Ishikawa (cell line): Measurements from ENCODE around the gene ZNF628.

Experiments
- CEBPB ChIP-seq: IDR thresholded peaks from 2 replicates; pipeline ENCODE4 v1.6.1; 2012
- CREB1 ChIP-seq: IDR thresholded peaks from 2 replicates; pipeline ENCODE4 v1.6.1; 2012; ENCODE audit warnings: low read depth
- EGR1 ChIP-seq: IDR thresholded peaks from 2 replicates; pipeline ENCODE4 v1.6.1; 2012
- EP300 ChIP-seq: IDR thresholded peaks from 2 replicates; pipeline ENCODE4 v1.6.1; 2012; ENCODE audit warnings: borderline replicate concordance
- FOXM1 ChIP-seq: IDR thresholded peaks from 2 replicates; pipeline ENCODE4 v1.6.1; 2012; ENCODE audit warnings: low read depth, borderline replicate concordance
- NFIC ChIP-seq: IDR thresholded peaks from 2 replicates; pipeline ENCODE4 v1.6.1; 2012
- RAD21 ChIP-seq: IDR thresholded peaks from 2 replicates; pipeline ENCODE4 v1.6.1; 2012; ENCODE audit warnings: low read depth
- TAF1 ChIP-seq: IDR thresholded peaks from 2 replicates; pipeline ENCODE4 v1.6.1; 2012; ENCODE audit warnings: low read depth, mild to moderate bottlenecking
- TCF12 ChIP-seq: IDR thresholded peaks from 2 replicates; pipeline ENCODE4 v1.6.1; 2012; ENCODE audit warnings: low read depth
- TEAD4 ChIP-seq: IDR thresholded peaks from 2 replicates; pipeline ENCODE4 v1.6.1; 2012
- YY1 ChIP-seq: IDR thresholded peaks from 2 replicates; pipeline ENCODE4 v1.6.1; 2012; ENCODE audit warnings: low read depth
- ZBTB7A ChIP-seq: IDR thresholded peaks from 2 replicates; pipeline ENCODE4 v1.6.1; 2012; ENCODE audit warnings: low read depth
- TF ChIP-seq, protein P1 (sequence below): IDR thresholded peaks from 2 replicates; pipeline ENCODE4 v1.6.1; 2012
- TF ChIP-seq, protein P2 (sequence below): IDR thresholded peaks from 2 replicates; pipeline ENCODE4 v1.6.1; 2012; ENCODE audit warnings: low read depth, mild to moderate bottlenecking
- TF ChIP-seq, protein P3 (sequence below): IDR thresholded peaks from 2 replicates; pipeline ENCODE4 v1.6.1; 2012

ZNF628 gene

DNA sequence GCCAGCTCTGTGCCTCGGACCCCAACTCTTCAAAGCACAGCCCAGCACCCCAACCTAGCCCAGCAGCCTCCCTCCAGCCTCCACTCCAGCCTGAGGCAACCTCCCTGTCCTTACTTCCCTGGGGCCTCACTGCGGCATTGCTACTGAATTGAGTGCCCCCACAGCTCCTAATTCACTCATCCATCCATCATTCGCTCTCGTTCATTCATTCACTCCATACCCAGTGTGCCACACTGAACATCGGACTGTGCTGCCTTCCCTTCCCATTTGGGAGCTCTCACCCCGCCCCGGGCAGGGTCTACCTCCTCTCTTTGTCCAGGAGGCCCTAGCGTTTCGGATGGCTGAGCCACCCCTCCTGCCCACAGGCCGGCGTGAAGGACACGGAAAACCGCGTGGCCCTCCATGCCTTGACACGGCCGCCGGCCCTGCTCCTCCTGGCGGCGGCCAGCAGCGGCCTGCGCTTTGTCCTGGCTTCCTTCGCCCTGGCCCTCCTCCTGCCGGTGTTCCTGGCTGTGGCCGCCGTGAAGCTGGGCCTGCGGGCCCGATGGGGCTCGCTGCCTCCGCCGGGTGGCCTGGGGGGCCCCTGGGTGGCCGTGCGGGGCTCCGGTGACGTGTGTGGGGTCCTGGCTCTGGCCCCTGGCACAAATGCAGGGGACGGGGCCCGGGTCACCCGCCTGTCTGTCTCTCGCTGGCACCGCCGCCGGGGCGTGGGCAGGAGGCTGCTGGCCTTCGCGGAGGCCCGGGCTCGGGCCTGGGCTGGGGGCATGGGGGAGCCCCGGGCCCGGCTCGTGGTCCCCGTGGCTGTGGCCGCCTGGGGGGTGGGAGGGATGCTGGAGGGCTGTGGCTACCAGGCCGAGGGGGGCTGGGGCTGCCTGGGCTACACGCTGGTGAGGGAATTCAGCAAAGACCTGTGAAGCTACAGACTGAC is 9.9 kb downstream of the ZNF628 start:
- TF ChIP-seq YY1, result no peak
- TF ChIP-seq, protein P1, sequence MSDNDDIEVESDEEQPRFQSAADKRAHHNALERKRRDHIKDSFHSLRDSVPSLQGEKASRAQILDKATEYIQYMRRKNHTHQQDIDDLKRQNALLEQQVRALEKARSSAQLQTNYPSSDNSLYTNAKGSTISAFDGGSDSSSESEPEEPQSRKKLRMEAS, result no peak
- TF ChIP-seq, protein P2, sequence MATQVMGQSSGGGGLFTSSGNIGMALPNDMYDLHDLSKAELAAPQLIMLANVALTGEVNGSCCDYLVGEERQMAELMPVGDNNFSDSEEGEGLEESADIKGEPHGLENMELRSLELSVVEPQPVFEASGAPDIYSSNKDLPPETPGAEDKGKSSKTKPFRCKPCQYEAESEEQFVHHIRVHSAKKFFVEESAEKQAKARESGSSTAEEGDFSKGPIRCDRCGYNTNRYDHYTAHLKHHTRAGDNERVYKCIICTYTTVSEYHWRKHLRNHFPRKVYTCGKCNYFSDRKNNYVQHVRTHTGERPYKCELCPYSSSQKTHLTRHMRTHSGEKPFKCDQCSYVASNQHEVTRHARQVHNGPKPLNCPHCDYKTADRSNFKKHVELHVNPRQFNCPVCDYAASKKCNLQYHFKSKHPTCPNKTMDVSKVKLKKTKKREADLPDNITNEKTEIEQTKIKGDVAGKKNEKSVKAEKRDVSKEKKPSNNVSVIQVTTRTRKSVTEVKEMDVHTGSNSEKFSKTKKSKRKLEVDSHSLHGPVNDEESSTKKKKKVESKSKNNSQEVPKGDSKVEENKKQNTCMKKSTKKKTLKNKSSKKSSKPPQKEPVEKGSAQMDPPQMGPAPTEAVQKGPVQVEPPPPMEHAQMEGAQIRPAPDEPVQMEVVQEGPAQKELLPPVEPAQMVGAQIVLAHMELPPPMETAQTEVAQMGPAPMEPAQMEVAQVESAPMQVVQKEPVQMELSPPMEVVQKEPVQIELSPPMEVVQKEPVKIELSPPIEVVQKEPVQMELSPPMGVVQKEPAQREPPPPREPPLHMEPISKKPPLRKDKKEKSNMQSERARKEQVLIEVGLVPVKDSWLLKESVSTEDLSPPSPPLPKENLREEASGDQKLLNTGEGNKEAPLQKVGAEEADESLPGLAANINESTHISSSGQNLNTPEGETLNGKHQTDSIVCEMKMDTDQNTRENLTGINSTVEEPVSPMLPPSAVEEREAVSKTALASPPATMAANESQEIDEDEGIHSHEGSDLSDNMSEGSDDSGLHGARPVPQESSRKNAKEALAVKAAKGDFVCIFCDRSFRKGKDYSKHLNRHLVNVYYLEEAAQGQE, result no peak

DNA sequence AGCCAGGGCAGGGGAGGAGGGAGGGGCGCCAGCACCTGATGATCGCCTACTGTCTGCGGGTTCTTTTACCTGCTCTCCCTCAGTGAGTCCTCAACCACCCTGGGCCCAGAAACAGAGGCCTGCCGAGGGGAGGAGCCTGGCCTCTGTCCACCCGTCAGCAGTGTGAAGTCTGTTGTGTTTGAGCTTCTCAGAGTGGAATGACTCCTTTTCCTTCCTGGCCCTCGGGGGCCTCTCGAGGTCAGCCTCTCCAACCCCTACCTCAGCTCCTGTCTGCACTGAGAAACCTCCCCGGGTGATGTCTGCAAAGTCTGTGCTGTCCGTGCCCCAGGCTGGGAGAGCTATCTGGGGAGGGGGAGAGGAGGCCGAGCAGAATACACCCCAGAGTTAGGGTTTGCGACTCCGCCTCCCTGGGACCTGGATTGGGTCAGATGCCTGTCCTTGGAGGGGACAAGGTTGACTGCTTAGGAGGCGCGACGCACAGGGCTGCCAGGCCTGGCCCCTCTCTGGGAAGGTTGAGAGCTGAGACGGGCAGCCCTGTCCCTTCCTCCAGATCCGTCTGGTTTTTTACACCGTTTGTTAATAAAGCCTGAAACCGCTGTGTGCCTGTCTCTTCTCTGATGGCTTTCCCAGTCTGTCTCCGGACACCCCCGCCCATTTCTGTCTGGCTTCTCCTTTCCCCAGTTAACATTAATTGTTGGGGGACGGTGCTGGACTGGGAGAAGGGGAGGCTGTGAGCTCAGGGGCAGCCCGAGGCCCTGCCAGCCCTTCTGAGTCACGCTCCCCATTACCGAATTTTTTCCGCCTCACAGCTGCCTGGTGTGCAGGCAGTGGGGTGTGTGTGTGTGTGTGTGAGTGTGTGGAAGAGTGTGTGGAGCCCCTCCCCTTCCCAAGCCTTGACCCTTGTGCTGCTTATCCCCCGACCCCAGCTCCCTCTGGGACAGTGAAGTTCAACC is 10.8 kb downstream of the ZNF628 start:
- TF ChIP-seq, protein P1, result peak; percentile 59; the same call in 1 of the 2 replicates
- TF ChIP-seq YY1, result no peak
- TF ChIP-seq CEBPB, result no peak

DNA sequence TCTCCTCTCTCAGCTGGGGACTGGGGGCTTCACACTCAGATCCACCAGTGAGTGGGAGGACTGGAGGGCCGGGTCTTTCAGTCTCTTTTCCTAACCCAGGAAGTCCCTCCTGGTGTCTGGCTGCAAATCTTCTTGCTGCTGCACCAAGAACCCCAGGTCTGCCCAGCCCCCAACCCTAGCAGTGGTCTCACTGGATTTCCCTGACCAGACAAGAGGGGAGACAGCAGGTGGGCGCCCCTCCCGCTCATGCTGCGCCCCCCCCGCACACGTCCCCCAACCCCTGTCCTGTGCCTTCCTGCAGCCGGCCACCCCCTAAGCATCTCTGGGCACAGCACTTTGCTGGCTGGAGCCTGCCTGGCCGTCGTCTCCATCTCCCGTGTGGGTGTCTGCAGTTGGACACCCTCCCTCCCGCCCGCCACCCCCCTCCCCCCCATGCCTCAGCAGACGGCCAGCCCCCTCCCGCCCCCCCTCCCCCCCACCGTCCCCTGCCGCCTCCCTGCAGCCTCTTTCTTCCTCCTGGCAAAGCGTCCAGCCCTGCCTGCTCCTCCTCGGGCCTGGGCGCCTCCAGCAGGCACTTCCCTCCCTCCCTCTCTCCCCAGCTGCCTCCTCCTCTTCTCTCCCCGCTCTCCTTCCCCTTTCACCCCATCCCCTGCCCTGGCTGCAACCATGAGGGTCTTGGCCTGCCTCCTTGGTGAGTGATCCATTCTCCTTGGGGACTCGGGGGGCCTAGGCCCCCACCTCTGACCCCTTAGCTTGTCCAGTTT is 11.7 kb downstream of the ZNF628 start, which contains the start of gene SSC5D:
TSS of gene SSC5D (plus strand) at position 513 of the 764 bp plus-strand sequence. CDS start at position 667, 154 bp downstream.
- TF ChIP-seq ZBTB7A (no peak), CREB1 (no peak), EP300 (no peak), EGR1 (no peak), TCF12 (no peak), NFIC (no peak), RAD21 (no peak), CEBPB (no peak), YY1 (no peak)
- TF ChIP-seq, protein P1, result no peak

DNA sequence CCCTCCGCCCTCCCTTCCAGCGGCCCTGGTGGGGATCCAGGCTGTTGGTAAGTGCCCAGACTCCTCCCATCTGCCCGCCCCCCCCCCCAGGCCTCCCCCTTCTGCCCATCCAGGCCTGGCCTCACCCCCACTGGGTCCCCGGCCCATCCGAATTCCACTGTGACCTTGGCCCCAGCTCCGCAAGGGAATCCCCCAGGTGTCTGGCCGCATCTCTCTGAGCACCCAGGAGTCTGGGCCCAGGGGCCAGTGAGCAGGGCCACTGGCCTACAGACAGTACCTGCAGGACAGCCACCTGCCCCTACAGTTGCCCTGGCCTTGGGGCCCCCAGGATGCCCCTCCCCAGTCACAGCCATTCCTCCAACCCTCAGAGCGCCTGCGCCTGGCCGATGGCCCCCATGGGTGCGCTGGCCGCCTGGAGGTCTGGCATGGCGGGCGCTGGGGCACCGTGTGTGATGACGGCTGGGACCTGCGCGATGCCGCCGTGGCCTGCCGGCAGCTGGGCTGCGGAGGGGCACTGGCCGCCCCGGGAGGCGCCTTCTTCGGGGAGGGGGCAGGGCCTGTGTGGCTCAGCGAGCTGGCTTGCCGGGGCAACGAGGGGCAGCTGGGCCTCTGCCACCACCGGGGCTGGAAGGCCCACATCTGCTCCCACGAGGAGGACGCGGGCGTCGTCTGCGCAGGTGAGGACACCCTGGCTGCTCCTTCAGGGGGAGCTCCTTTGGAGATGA is 12.7 kb downstream of the ZNF628 start:
- TF ChIP-seq TEAD4 (no peak), TAF1 (no peak), NFIC (no peak), YY1 (no peak), EP300 (no peak), ZBTB7A (no peak), EGR1 (no peak), CEBPB (no peak), TCF12 (no peak), CREB1 (no peak), FOXM1 (no peak), RAD21 (no peak)
- TF ChIP-seq, protein P1, result no peak
- TF ChIP-seq, protein P2, result no peak
- TF ChIP-seq, protein P3, sequence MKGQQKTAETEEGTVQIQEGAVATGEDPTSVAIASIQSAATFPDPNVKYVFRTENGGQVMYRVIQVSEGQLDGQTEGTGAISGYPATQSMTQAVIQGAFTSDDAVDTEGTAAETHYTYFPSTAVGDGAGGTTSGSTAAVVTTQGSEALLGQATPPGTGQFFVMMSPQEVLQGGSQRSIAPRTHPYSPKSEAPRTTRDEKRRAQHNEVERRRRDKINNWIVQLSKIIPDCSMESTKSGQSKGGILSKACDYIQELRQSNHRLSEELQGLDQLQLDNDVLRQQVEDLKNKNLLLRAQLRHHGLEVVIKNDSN, result no peak
